ENCODE results near the gene MEF2B.
"Not testable (repeated sequence)": the region's sequence is repeated elsewhere in the genome, so short reads cannot be mapped to it uniquely, and the experiment has no call there.

The MEF2B gene

DNA sequence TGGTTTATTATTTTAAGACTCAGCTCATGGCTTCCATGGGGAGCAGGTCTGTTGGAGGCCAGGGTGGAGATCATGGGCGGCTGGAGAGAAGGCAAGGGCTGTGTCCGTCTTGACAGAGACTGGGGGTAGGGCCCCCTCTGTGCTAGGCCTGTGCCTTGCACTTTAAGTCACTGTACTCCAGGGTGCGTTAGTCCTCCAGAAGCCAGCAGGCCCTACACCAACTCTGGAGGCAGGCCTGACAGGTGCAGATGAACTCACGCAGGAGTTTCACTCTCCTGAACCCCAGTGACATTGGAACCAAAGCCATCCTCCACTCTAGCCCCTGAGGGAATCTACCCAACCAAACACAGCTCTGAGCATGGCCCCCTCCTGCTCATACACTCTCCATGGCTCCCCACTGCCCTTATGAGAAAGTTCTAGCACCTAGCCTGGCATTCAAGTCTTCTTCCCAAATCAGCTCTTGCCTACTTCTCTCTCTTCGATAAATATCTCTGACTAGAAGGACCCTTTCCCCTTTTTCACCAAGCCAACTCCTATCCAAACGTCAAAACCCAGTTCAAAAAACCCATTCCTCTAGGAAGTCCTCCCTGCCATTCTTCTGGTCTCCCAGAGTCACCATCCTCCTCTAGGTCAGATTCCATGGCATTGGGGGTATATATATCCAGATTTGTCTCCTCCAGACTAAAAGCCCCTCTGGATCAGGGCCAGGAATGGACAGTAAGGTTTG lies 15.1 kb downstream of the MEF2B start:
- DNase-seq, result no peak

DNA sequence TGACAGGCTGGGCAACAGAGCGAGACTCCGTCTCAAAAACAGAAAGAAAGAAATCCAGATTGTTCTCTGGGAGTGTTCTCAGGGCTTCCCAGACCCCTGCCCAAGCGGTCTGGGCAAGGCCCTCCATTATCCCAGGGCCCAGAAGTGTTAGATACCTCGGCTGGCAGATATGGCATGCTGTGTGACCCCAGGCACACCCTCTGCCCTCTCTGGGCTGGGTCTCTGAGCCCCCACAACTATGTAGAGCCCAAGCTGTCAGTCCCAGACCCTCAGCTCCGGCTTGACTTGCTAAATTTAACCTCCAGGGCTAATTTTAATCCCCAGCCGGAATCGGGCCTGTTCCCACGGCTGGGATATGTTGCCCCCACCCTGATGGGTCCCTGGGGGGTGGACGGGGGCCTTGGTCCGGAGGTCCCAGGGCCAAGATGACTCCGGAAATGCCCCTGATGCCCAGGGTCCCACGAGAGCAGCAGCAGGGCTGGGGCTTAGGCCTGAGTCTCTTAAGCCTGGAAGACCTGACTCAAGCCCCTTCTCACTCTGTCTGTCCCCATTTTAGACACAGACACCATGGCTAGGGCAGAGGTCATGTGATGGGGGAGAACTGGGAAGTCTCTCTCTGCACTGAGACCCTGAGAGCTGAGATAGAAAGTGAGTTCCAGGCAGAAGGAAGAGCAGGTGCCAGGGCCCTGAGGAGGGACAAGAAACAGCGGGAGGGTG lies 17.2 kb downstream of the MEF2B start:
- DNase-seq, result no peak

DNA sequence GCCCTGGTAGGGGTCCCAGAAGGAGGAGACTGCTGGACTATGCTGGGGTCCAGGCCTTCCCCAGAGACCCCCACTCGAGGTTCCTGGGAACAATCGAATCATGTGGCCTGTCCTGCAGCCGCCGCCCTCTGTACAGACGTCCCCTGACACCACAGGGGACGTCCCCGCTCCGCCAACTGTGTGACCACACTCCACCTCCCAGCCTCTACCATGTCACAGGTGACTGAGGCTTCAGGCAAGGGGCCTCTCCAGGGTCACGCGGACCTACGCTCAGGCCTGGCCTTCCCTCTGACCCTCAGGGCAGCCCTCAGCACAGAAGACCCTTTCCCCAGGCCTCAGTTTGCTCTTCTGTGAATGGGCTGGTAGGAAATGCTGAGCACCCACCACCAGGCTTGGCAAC lies 18.6 kb downstream of the MEF2B start:
- no peak for DNase-seq

DNA sequence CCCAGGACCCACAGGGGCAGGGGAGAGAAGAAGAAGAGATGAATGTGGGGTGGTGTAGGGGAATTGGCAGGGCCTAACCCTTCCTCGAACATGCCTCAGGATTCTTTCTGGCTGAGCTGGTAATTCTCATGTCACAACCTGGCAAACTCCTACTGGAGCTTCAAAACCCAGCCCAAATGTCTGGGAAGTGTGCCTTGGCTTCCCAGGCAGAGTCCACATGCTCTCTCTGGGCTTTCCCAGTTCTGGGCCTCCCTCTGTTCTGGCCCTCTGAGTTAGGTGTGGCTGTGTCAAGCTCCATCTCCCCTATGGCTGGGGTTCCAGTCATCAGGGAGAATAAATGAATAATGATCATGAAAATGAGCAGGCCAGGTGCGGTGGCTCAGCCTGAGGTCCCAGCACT lies 20.6 kb downstream of the MEF2B start:
- DNase-seq, result no peak

DNA sequence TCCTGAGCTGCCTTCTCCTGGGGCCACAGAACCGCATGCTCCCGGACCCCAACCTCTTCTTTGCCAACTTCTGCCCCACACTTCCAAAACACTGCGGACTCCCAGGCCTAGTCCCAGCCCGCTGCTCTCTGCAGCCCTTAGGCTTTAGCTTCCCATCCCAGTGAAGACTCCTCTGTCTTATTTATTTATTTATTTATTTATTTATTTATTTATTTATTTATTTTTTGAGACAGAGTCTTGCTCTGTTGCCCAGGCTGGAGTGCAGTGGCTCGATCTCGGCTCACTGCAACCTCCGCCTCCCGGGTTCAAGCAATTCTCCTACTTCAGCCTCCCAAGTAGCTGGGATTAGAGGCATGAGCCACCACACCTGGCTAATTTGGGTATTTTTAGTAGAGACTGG lies 21.6 kb downstream of the MEF2B start:
- not testable (repeated sequence) for DNase-seq

DNA sequence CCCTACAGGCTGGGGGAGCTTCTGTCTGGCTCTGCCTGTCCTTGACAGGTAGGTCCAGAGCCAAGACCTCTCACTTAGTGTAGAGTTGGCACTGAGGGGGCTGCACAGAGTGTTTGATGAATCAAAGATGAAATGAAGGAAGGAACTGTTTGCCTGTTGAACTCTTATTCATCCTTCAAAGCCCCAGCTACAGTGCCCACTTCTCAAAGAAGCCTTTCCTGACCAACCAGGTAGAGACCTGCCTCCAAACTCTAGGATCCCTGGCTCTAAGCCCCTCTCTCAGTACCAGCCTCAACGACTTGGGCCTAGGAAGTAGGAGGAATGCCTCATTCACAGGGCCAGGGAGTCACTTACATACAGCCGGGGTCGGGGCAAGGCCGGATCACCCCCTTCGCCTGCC lies 22.7 kb downstream of the MEF2B start:
- no peak for DNase-seq

DNA sequence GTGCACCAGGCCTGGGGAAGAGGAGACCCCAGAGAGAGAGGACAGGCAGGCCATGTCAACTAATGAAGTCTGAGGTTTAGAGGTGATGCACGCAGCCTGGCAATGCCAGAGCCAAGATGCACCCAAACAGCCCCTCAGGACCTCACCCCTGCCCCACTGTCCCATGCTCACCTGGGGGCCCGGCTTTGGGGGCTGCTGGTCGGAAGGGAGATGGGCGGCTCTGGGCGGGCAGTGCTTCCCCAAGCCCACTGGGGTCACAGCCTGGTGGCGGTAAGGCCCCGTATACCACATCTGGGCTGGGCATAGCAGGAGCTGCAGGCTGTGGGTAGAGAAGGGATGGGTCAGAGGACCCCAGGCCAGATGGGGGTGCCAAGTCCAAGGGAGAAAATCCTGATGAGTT lies 23.2 kb downstream of the MEF2B start:
- no peak for DNase-seq

DNA sequence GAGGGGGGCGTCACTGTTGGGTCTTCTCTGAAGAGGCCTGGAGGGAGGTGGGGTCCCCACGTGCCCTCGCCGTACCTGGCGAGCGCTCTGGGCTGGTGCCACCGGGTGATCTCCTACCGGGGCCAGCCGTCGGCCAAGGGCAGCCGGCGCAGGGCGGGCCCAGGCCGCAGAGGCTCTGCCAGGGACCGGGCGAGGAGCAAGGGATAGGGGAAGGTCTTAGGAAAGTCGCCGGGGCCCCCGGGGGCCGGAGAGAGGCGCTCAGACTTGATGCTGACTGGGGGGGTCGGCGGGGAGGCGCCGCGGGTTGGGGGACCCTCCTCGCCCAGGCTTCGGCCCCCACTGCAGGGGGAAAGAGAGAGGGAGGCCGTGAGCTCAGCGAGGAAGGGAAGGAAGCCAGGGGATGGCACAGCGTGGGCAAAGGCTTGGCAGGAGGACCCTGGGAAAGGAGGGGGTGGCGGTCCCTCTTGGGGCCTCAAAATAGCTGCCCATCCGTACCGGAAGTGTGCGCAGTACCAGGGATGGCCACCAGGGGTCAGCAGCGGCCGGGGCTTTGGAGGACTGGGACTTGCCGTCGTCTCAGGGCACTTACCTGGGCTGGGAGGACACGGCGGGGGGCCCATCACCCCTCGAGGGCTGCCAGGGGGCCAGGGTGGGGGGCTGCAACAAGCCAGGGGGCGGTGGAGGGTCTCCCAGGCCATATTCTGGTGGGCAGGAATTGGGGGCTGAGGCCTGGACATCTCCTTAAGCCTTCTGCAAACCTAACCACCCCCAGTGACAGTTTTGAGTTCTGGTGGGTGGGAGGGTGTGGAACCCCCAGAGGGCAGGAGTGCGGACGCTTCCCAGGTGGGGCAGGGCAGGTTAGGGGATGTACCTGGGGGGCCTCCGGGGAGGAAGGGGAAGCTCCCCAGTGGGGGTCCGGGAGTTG lies 24.1 kb downstream of the MEF2B start:
- DNase-seq, result no peak

DNA sequence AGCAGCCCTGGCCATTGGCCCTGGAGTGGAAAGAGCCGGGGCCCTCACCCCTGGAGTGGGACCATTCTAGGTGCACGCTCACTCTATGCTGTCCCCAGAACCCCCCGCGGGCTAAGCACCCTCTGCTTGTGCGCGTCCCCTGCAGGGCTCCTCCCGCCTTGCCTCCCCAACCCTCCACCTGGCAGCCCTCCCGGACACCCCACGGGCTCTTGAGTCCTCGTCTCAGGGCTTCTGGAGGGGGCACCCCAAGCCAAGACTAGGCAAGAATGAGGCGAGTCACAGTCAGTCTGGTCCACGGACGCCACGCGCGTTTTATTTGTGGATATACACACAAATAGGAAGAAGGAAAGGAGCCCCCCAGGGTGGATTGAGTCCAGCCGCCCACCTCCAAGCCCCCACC lies 24.8 kb downstream of the MEF2B start:
- no peak for DNase-seq

DNA sequence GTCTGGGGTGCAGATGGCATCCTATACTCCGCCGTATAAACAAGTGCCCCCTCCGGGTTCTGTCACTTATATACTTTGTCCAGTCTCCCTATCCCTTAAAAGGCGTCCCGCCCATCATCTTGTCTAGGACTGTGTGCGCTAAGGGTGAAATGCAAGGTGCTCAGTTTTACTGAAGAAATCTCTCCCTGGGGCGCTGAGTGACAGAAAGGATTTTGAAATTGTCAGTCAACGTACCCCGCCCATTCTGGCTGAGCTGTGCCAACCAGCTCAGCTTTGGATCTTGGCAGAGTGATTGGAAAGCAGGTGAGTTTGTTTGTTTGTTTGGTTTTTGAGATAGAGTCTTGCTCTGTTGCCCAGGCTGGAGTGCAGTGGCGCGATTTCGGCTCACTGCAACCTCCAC lies 27.7 kb downstream of the MEF2B start:
- no peak for DNase-seq

DNA sequence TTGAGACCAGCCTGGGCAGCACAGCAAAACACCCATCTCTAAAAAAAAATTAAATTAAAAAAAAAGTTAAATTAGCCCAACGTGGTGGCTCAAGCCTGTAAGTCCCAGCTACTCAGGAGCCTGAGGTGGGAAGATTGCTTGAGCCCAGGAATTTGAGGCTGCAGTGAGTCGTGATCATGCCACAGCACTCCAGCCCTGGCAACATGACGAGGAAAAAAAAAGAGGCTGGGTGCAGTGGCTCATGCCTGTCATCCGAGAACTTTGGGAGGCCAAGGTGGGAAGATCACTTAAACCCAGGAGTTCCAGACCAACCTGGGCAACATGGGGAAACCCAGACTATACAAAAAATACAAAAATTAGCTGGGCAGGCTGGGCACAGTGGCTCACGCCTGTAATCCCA lies 29.6 kb downstream of the MEF2B start:
- peak; percentile 58 for DNase-seq

DNA sequence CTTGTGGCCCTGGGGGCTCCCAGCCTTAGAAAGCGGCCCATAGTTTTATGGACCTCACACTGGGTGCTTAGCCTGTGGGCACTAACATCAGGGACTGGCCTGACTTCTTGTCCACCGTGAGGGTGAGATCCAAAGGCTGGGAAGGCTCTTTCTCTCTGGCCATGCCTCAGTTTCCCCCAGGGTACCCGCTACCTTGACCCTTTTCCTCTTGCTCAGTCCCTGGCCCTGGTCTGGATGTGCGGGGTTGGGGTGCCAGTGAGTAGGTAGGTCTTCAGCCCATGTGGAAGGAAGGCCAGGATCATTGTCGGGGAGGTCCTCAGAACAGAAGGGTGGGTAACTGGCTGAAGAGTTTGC lies 30.2 kb downstream of the MEF2B start:
- no peak for DNase-seq

DNA sequence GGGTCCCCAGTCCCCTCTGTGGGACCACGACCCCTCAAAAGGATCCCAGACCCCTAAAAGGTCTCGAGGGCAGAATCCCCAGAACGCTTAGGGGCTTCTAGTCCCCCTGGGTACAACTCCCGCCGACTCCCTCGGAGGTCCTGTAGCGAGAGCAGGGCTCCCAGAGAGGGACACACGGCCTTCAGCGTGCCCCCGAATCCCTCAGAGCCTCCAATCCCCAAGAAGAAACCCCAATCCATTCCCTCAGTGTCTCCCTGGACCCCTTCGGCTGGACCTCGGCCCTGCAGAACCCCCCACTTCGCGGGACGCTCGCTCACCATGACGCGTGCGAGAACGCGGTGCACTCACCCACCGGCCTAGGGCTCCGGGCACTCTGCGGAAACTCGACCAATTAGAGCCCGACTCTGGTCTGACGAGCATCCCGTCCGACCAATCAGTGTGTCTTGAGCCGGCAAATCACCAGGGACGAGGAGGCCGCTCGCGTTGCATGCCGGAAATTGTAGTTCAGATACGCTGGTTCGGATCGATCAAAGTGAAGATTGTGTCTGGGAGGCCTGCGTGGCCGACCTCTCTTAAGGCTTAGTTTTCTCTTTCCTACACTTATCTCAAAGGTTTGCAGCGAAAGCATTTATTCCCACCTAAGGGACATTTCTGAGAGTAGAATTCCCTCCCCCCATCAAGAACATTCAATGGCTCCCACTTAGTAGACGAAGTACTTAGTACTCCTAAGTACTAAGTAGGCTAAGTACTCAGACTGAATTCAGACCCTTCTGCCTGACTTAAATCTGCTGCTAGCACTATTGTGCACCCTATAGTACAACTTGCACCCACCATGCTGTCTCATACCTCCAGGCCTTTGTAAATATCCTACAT lies 31.7 kb downstream of the MEF2B start, which contains the start of gene TMEM161A:
TSS of gene TMEM161A (minus strand) at position 370 of the 873 bp plus-strand sequence. CDS start at position 320, 50 bp downstream.
- DNase-seq, result peak; percentile 100

DNA sequence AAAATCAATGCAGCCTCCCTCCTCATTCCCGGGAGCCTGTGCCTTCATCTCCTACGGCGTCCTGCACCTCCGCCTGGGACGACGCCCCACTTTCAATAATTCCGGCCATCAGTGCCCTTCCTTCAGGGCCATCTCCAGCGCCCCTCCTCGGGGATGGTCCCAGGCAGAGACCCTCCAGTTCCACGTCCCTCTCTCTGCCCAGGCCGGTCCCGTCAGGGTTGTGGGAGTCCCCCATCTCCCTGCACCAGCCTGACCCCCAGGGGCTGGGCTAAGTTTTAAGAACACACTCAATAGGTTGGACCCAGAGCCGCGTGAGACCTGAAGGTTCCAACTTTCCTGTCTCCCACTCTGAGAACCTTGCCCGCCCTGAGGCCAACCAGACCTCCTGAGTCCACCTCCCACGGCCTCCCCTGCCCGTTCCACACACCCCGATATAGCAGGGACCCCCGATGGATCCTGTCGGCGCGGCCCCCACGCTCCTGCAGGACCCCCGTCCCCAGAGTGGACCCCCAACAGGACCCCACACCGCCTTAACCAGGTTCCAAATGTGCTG lies 32.4 kb downstream of the MEF2B start:
- no peak for DNase-seq

DNA sequence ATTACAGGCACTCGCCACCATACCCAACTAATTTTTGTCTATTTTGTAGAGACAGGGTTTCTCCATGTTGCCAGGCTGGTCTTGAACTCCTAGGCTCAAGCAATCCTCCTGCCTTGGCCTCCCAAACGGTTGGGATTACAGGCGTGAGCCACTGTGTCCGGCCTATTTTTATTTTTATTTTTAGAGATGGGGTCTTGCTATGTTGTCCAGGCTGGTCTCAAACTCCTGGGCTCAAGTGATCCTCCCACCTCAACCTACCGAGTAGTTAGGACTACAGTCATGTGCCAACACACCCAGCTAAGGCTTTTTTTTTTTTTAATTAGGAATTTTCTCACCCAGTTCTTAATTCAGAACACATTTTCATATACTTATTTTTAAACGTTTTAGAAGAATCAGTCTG lies 34.4 kb downstream of the MEF2B start:
- not testable (repeated sequence) for DNase-seq

DNA sequence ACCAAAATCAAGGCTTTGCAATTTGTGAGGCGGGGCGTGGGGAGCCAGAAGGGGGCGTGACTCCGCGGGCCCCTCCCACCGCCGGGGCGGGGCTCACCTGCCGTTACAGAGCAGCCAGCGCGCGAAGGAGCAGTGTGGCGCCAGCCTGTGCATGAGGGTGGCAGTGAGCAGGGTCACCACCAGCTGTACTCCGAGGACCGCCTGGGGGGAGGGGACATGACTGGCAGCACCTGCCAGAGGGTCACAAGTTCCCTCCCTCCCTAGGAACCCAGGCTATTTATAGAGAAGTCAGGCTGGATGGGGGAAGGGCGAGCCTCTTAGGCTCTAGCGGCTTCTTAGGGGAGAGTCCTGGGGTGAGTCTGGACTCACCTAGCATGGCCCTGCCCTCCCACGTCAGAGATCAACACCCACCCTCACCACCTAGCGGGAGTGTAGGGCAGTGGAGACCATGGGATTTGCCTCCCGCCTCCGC lies 35.3 kb downstream of the MEF2B start:
- no peak for DNase-seq

DNA sequence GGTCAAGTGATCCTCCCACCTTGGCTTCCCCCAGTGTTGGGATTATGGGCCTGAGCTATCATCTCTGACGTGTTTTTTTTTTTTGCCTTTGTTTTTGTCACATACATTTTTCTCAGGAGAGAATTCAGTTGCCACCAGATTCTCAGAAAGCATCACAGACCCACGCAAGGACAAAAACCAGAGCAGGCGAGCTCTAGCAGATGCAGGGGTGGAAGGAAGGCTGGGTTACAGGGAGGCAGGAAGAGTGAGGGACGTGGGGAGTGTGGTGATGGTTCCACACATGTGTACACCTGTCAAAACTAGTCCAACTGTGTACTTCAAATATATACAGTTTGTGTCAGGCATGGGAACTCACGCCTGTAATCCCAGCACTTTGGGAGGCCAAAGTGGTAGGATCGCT lies 36.1 kb downstream of the MEF2B start:
- DNase-seq, result no peak

DNA sequence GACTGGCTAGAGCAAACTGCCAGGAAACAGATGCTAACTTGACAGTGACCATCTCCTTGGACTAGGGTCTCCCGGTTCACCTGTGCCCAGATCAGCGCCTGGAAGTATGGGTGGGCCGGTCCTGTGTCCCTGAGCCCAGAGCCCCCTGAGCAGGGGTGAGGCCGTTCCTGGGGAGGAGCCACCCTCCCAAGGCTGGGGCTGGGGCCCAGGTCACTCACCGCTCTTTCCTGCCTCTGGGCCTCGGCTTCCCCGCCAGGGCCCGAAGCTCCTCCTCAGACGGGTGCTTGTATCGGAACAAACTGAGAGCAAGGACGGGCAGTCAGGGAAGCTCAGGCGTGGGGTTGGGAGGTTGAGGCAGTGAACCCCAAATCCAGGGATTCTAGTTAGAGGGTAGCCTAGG lies 37.2 kb downstream of the MEF2B start:
- DNase-seq, result no peak

DNA sequence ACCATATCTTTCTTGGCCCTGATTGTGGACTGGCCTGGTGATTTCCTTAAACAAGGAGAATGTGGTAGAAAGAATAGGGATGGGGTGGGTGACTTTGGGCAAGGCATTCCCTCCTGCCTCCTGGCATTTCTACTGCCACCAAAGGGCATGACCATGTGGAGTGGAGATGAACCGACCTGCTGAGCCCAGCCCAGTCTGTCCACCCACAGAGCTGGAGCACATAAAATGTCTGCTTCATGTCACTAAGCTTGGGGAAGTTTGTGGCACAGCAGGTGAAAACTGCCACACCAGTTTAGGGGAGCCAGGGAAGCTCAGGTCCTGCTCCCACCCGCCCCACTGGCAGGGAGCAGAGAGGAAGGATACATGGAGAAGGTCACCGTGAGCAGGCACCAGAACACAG lies 38.1 kb downstream of the MEF2B start:
- no peak for DNase-seq

DNA sequence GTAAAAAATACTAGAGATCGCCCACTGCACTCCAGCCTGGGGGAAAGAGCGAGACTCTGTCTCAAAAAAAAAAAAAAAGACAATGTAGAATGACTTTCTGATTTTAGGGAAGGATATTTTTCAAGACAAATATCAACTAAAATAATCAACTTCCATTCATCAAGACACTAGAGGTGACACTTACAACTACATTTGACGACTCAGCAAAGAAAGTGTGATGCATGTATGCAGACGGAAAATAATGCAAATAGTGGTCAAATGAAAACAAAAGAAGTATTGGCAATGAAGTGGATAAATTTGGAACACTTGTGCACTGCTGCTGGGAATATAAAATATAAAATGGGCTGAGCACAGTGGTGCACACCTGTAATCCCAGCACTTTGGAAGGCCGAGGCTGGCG lies 44.0 kb downstream of the MEF2B start:
- no peak for DNase-seq

DNA sequence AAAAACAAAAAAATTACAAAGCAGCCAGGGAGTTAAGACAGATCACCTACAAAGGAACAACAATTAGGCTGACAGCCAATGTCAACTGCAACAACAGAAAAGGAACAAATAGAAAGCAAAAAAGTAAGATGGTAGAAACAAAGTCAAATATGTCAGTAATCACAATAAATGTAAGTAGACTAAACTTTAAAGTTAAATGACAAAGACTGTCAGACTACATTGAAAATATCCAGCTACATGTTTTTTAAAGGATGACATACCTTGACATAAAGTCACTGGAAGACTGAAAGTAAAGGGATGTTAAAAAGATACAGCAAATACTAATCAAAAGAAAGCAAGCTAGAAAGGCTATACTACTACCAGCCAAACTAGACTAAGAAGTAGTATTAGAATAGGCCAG lies 46.7 kb downstream of the MEF2B start:
- no peak for DNase-seq

DNA sequence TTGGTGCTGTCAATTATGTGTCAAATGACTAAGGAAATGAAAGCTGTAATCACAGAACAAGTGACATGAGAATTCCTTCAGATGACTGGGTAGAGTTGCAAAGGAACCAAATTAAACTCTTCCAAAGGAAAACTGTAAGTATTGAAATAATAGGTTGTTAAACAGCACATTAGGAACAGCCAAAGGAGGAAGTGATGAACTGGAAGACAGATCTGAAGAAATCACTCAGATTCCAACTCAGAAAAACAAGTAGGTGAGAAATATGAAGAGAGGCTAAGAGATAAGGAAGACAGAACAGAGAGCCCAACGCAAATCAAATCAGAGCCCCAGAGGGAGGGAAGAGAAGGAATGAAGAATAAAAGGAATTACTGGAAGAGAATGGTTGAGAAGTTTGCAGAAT lies 47.2 kb downstream of the MEF2B start:
- DNase-seq, result no peak

Measured in NCI-H226 (cell line).